WTC11 (cell line): Measurements from ENCODE around the gene TMEM92.

Experiments used
- CREB1 ChIP-seq: sonication (generic); formaldehyde crosslinking; IDR thresholded peaks from 2 replicates; pipeline ENCODE4 v1.8.0; 2023; ENCODE audit warnings: mild to moderate bottlenecking, missing genetic modification reagents
- GABPB1 ChIP-seq: sonication (generic); formaldehyde crosslinking; IDR thresholded peaks from 2 replicates; pipeline ENCODE4 v1.8.1; 2023; ENCODE audit warnings: mild to moderate bottlenecking, missing genetic modification reagents
- IRF2 ChIP-seq: sonication (generic); formaldehyde crosslinking; IDR thresholded peaks from 2 replicates; pipeline ENCODE4 v1.8.0; 2022; ENCODE audit warnings: low read depth, missing genetic modification reagents, borderline replicate concordance
- NR1H2 ChIP-seq: sonication (generic); formaldehyde crosslinking; IDR thresholded peaks from 2 replicates; pipeline ENCODE4 v1.9.0; 2021; ENCODE audit warnings: mild to moderate bottlenecking, moderate library complexity, missing genetic modification reagents
- TP53 ChIP-seq: sonication (generic); formaldehyde crosslinking; IDR thresholded peaks from 2 replicates; pipeline ENCODE4 v1.8.1; 2023; ENCODE audit warnings: mild to moderate bottlenecking, missing genetic modification reagents
- TF ChIP-seq, protein P1 (sequence below): sonication (generic); formaldehyde crosslinking; conservative IDR thresholded peaks from 2 replicates; pipeline ENCODE4 v1.8.1; 2022; ENCODE audit warnings: mild to moderate bottlenecking, missing genetic modification reagents
- TF ChIP-seq, protein P2 (sequence below): sonication (generic); formaldehyde crosslinking; IDR thresholded peaks from 2 replicates; pipeline ENCODE4 v1.8.1; 2022; ENCODE audit warnings: low read depth, mild to moderate bottlenecking, moderate library complexity, missing genetic modification reagents, borderline replicate concordance
- TF ChIP-seq, protein P3 (sequence below): fragments of 200-600 bp; IDR thresholded peaks from 2 replicates; pipeline ENCODE4 v1.8.0; 2022; ENCODE audit warnings: antibody characterized with exemption

DNA sequence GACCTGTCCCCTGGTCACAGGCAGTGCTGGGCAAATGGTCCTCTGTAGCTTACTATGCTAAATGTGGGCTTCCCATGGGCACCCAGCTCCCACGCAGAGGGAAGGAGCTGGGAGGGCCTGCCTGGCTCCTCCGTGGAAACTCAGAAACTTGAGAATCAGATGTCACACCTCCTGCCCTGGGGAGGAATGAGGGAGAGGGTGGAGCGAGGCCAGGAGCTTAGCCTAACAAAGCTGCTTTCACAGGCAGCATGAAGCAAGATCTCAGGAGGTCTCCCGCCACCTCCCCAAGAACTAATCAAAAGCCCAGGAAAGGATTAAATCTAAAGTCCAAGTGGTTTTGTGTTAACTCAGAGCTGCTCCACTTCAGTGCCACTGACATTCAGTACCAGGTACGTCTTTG is 38.0 kb downstream of the TMEM92 start:
- TF ChIP-seq, protein P1, sequence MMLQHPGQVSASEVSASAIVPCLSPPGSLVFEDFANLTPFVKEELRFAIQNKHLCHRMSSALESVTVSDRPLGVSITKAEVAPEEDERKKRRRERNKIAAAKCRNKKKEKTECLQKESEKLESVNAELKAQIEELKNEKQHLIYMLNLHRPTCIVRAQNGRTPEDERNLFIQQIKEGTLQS (CRISPR knock-in tag): no peak
- TF ChIP-seq, protein P2, sequence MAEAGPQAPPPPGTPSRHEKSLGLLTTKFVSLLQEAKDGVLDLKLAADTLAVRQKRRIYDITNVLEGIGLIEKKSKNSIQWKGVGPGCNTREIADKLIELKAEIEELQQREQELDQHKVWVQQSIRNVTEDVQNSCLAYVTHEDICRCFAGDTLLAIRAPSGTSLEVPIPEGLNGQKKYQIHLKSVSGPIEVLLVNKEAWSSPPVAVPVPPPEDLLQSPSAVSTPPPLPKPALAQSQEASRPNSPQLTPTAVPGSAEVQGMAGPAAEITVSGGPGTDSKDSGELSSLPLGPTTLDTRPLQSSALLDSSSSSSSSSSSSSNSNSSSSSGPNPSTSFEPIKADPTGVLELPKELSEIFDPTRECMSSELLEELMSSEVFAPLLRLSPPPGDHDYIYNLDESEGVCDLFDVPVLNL (CRISPR knock-in tag): no peak
- TF ChIP-seq, protein P3, sequence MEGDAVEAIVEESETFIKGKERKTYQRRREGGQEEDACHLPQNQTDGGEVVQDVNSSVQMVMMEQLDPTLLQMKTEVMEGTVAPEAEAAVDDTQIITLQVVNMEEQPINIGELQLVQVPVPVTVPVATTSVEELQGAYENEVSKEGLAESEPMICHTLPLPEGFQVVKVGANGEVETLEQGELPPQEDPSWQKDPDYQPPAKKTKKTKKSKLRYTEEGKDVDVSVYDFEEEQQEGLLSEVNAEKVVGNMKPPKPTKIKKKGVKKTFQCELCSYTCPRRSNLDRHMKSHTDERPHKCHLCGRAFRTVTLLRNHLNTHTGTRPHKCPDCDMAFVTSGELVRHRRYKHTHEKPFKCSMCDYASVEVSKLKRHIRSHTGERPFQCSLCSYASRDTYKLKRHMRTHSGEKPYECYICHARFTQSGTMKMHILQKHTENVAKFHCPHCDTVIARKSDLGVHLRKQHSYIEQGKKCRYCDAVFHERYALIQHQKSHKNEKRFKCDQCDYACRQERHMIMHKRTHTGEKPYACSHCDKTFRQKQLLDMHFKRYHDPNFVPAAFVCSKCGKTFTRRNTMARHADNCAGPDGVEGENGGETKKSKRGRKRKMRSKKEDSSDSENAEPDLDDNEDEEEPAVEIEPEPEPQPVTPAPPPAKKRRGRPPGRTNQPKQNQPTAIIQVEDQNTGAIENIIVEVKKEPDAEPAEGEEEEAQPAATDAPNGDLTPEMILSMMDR: no peak
- no peak for TF ChIP-seq NR1H2 (CRISPR knock-in tag)
- no peak for TF ChIP-seq CREB1
- no peak for TF ChIP-seq GABPB1 (CRISPR knock-in tag)
- no peak for TF ChIP-seq TP53 (CRISPR knock-in tag)
- no peak for TF ChIP-seq IRF2
